Stimulated activated CD8-positive, alpha-beta memory T cell treated with anti-CD3 and anti-CD28 coated beads, Interleukin-15, amount 100 ng/mL, for 48 hours (primary cell): Measurements from ENCODE around the gene LDLRAD2.

Experiments
- DNase-seq, 2 donors: peaks; one replicate each; pipeline ENCODE4 v3.0.0-alpha.2; 2020; ENCODE audit warnings: low read depth in 2 of 2

LDLRAD2 gene

DNA sequence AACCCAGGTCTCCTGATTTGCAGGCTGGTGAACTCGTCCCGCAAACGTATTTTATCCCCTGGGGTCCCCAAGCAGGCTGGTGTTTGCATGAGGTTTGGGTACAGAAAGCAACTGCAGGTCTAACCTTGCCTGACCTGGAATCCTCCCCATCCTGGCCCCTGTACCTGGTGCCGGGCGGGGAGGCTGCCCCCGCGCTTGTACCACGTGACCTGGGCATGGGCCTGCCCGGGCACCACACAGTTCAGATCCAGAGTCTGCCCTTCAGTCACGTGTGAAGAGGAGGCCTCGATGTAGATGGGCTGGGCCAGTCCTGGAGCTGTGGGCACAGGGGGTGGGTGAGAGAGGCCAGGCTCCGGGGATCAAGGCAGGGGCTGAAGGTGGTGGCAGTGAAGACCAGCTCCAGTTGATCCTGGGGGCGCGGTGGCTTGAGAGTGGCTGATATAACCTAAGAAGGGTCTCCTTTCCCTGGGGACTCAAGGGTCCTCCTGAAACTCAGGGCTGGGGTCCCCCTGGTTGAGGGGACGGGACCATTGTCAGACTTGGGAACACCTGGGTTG lies 30.6 kb downstream of the LDLRAD2 start:
- no peak for DNase-seq

DNA sequence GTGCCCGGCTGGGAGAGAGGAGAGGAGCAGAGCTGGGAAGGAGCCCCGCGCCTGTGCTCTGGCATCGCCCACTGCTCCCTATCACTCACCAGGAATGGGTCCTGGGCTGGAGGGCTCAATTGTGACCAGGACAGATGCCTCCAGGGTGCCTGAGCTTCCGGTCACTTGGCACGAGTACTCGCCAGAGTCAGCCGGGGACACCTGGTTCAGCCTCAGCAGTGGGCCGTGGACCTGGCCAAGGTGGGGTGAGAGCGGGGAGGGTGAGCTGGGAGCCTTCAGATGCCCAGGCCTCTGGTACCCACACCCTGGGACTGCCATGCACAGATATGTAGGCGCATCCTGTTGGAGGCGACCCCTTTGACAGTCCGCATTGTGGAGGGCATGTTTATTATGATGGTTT lies 31.1 kb downstream of the LDLRAD2 start:
- DNase-seq: no peak

DNA sequence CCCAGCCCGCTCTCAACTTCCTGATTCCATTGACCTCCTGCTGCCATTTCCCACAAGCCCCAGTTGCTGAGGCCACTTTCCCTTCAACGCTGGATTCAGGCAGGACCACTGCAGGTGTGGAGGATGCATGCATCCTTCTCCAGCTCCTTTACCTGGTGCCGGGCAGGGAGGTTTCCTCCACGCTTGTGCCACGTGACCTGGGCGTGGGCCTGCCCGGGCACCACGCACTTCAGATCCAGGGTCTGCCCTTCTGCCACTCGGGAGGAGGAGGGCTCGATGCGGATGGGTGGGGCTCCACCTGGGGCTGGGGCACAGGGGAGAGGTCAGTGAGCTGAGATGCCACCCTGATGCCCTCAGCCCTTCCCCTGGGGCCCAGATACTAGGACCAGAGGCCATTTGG lies 31.9 kb downstream of the LDLRAD2 start:
- no peak for DNase-seq

DNA sequence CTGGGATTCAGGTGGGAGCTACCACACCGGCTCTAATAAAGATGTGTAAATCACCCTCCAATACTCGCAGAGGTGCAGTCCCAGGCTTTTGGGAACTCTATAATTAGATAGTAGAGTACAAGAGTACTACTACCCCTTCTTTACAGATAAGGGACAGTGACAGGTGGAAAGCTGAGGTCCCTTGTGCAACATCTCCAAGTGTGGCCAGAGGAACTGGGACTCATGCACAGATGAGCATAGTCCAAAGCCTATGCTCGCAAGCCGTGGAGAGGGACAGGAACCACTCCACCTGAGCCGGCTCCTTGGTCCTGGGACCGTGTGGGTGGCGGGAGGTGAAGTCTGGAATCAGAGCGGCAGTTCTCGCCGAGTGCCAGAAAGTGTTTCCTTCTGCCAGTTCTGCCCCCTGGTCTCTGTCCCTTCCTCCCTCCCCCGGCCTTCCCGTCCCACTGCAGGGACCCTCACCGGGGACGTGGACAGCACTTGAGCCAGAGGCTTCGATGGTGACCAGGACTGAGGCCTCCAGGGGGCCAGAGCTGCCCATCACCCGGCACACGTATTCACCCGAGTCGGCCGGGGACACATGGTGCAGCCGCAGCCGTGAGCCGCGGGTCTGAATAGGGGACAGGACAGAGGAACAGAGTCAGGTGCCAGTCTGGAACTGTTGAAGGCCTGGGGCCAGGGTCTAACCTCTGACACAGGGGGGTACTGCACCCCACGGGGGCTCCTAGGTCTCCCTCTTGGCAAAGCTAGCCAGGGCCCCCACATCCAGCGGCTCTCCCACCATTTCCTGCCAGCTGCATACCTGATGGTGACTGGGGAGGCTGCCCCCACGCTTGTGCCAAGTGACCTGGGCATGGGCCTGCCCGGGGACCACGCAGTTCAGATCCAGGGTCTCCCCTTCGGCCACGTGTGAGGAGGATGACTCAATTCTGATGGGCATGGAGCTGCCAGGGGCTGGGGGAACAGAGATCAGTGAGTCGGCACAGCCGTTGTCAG lies 33.9 kb downstream of the LDLRAD2 start:
- DNase-seq: no peak

DNA sequence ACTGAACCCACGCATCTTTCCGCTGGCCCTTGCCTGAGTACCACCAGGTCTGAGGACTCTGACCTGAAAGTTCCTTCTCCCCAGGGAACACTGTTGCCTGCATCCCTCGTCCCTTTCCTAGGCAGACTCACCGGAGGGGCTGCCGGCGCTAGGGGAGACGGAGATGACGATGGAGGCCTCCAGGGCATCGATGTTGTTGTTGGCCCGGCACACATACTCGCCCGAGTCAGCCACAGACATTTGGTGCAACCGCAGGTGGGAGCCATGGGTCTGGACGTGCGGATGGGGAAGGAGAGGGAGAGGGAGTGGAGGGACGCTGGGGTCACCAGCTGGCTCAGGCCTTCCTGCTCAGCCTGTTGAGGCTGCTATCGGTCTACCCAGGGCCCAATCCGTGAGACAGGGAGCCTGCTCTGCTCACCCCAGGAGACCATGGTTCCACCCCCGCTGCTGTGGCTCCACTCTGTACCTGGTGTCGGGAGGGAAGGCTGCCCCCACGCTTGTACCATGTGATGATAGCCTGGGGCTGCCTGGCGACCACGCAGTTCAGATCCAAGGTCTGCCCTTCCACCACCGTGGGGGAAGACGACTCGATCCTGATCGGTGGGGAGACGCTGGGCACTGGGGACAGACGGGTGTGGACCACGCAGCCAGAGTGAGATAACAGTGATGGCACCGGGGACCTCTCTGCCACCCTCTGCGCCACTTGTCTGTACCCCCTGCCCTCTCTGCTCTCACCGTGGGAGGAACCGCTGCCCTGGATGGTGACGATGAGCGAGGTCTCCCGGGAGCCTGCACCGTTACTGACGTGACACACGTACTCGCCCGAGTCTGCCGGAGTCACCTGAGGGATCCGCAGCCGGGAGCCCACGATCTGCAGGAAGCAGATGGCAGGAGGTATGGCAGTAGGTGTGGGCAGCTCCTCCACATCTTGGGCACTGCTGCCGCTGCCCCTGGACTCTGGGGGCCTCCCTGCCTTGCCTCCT lies 35.4 kb downstream of the LDLRAD2 start:
- no peak for DNase-seq

DNA sequence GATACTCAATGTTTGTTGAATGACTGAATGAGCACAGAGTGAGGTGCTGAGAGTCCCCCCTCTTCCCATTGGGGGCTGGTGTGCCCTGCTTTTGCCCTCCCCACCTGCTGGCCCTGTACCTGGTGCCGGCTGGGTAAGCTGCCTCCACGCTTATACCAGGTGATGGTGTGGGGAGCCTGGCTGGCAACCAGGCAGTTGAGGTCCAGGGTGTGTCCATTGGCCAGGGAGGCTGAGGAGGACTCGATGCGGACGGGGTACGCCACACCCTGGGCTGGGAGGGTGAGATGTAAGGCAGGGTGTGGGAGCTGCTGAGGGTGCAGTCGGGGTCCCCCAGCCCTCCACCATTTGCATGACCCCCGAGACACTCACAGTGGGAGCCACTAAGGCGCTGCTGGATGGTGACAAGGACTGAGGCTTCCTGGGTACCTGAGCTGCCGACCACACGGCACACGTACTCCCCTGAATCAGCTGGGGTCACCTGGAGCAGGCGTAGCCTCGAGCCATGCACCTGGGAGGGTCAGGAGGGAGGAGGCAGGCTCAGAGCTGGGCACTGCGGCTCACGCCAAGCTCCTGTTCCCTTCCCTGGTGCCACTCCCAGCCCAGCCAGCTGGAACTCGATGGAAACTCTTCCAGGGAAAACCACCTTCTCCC lies 36.6 kb downstream of the LDLRAD2 start:
- no peak for DNase-seq

DNA sequence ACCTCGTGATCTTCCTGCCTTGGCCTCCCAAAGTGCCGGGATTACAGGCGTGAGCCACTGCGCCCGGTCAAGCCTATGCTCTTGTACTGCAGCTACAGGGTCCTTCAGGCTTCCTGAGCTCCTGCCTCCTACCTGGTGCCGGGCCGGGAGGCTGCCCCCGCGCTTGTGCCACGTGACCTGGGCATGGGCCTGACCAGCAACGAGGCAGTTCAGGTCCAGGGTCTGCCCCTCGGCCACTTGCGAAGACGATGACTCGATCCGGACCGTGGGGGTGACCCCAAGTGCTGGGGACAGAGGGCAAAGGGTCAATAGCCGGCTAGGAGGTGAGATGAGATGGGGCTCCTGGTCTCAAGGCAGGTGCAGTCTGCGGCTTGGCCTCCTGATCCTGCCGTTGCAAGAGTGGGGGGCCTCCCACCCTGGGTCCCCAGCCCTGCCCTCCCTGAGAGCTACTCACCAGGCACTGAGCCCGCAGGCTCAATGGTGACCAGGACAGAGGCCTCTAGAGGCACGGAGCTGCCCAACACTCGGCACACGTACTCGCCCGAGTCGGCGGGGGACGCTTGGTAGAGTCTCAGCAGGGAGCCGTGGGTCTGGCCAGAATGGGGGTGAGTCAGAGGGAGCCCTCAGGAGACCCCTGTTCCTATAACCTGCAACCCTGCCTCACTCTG lies 38.0 kb downstream of the LDLRAD2 start:
- DNase-seq: no peak

DNA sequence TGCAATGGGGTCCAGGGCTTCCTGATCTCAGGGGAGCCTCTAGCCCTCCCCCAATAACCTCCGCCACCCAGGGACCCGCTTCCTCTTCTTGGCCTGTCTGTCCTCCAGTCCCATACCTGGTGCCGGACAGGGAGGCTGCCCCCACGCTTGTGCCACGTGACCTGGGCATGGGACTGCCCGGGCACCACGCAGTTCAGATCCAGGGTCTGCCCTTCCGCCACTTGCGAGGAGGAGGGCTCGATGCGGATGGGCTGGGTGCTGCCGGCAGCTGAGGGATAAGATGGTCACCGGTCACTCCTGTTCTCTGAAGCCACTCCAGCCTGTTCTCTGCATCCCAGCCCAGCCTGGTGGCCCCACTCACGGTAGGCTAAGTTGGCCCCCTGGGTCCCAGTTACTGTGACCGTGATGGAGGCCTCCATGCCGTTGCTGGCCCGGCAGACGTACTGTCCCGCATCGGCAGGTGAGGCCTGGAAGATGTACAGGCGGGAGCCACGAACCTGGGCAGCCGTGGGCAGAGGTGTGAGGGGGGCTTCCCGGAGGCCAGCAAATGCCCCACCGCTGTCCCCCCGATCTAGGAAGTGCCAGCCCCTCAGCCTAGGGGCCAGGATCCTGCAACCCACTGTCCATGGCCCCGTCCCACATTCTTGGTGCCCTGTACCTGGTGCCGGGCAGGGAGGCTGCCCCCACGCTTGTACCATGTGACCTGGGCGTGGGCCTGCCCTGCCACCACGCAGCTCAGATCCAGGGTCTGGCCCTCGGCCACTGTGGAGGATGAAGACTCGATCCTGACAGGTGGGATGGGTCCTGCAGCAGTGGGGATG lies 39.6 kb downstream of the LDLRAD2 start:
- DNase-seq: no peak

DNA sequence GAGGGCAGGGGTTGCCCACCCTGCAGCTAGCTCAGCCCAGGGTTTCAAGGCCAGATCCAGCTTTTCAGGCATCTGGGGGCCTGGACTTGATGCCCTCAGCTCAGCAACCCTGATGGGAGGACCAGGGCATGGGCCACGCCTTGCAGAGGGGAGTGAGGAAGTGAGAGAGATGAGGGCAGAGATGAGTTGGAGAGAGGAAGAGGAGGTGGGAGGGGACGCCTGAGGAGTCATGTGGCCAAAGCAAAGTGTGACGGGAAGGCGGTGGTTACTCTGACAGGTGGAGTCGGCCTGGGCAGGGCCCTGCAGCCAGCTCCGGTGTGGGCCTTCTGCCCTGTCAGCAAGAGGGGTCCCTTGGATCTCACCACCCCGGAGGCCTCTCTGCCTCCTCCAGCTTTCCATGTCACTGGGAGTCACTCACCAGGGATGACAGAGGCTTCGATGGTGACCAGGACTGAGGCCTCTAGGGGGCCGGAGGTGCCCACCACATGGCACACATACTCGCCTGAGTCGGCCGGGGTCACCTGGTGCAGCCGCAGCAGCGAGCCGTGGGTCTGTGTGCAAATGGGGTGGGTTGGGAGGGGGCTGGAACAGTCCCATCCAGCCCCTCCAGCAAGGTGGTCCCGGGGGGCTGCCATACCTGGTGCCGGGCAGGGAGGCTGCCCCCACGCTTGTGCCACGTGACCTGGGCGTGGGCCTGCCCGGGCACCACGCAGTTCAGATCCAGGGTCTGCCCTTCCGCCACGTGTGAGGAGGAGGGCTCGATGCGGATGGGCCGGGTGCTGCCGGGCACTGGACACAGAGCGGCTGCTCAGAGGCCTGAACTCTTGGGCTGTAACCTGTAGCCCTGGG lies 40.4 kb downstream of the LDLRAD2 start:
- DNase-seq: no peak

DNA sequence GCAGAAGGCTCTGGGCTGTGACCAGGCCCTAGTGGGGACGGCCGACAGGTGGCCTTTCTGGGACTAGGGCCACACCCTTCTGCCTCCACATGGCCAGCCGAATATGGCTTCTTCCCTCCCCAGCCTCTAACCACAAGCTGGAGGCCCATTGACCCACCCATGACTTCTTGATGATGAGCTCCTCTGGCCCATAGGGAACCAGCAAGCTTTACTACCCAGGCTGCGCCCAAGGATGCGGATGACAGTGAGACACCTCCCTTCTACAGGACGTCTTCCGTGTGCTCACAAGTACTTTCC lies 41.0 kb downstream of the LDLRAD2 start:
- no peak for DNase-seq

DNA sequence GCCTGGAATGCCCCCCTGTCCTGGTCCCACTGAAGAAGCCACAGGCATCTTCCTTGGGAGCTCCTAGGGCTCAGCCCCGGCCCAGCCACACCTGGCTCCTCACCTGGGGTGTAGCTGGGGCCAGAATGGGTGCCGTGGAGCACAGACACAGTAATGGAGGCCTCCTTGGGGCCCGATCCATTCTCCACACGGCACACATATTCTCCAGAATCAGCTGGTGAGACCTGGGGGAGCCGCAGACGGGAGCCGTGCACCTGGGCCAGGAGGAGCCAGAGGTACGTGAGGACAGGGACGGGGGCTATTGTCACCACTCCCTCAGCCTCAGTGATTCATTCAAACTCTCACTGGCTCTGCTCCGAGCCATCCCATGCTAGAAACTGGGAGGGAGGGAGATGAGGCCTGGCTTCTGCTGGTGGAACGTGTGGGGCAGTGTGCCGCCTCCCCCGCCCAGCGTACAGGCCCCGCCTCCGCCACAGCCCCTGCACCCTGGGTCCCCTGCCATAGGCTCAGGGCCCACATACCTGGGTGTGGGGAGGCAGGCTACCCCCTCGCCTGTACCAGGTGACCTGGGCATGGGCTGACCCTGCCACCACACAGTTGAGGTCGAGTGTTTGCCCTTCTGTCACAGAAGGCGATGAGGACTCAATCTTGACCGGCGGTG lies 42.2 kb downstream of the LDLRAD2 start:
- no peak for DNase-seq

DNA sequence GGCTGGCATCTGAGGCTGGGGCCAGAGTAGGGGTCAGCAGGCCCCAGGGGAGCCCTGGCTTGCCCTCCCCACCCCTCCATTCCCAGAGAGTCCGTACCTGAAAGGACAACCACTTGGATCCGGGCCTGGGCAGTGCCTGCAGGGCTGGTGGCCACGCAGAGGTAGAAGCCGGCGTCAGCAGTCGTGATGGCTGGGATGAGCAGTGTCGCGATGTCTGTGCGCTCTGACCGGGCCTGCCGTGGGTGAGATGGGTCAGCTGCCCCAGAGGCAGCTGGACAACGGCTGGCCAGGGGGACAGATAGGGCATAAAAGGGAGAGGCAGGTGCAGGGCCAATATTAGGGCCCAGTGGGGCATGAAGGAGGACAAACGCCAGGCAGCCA lies 42.7 kb downstream of the LDLRAD2 start:
- DNase-seq: no peak

DNA sequence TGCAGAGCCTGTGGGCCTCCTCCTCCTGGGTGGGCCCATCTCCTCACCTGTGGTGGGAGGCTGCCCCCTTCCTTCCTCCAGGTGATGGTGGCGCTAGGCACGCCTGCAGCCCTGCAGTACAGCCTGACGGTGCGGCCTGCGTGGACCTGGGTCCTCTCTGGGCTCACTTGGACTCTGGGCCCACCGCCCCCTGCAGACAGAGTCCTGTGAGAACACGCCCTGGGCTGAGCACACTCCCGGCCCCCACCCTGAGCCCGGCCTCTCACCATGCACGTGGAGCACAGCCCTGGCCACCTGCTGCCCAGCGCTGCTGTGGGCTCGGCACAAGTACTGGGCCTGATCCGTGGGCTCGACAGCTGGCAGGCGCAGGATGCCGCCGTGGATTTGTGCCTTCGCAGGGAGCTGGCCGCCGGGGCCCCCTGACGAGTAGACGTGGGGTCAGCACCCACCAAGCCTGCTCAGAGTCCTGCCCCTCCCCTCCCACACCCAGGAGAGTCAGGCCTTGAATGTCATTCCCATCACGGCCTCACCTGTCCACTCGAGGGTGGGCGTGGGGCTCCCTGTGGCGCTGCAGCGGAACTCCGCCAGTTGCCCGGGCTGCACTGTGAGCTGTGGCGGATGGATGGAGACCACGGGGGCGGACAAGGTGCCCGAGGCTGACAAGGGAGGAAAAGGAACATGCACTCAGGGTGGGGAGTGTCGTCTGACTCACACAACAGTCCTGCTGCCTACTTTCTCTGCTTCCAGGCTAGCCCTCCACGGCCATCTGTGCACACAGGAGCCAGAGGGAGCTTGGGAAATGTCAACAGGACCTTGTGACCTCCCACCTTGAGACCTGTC lies 43.4 kb downstream of the LDLRAD2 start:
- no peak for DNase-seq

DNA sequence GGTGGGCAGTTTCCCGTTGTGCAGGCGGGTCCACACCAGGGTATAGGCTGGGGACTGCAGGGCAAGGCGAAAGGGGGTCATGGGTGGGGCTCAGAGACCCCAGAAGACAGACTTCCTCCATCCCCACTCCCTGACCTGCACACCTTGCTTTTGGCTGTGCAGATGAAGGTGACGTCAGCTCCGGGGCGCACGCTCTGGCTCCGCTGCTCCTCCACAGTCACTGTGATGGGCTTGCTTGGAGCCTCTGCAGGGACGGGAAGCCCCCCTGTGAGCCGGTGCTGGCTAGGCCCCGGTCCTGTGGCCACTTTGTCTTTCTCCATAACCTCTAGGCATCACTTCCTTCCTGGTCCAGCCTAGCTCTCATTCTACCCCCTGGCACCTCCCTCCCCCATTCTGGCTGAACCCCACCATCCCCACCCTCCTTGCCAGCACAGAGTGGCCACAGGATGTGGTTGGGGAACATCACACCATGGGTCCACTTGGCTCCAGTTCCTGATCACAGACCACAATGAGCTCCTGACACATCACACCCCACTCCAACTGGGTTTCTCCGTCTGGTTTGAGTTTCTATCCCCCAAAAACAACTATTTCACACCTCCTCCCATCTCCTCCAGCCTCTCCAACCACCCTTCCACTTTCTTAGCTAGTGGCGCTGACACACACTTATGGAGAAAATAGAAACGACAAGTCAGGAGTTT lies 45.2 kb downstream of the LDLRAD2 start:
- DNase-seq: no peak

DNA sequence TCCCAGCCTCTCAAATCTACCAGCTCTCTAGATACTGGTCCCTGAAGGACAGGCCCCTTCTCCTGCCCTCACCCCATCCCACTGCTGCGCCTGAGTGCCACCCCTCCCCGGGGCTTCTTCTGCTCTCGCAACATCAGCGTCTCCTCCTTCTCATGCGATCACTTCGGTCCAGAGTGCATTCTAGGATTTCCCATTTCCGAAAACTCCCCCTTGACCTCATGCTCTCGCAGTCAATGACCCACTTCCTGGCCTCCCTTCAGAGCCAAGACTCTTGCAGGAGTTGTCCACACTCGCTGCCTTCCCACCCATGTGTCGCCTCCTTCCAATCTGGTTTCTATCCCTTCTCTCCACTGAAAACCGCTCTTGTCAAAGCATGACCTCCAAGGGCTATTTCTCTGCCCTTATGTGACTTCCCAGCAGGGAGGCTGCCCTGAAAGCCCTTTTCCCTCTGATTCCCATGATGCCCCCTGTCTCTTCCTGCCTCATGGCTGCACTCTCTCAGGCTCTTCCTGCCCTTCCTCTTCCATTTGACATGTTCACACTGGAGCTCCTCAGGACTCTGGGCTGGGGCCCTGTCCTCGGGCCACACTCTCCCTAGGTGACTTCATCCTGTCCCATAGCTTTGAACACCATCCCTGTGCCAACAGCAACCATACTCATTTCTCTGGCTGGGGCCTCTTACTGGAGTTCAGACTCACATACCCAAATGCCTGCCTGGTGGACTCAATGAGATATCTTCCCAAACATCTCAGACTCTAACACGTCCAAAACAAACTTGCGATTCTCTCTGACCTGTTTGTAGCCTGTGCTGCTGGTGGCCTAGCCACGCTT lies 46.0 kb downstream of the LDLRAD2 start:
- no peak for DNase-seq

DNA sequence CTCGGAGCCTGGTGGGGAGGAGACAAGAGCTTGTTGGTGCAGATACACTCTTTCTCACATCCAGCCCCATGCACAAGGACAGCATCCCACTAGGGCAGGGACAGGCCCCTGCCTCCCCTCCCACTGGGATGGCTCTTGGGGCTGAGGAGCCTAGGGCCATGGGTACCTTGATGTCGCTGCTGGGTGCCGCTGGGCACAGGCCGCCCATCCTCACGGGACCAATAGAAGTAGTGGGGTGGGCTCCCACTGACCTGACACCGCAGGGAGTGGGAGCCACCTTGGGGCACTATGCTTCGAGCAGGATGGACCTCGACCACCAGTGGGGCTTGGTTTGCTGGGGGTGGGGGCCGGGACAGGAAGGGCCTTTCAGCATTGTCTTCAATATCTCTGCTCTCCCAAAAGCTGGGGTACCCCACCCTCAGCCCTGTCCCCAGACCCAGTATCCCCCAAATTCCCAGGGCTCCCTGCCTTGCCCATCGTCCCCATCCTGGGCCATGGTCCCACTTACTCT lies 47.7 kb downstream of the LDLRAD2 start:
- DNase-seq: no peak
